Stomach (tissue), 9 donors: Measurements from ENCODE around the gene AK4. TPM values are rescaled to one million over a fixed set of nuclear protein-coding genes. Genes with fewer than 3 reads are reported as not detected.
"Not testable (repeated sequence)": the region's sequence is repeated elsewhere in the genome, so short reads cannot be mapped to it uniquely, and the experiment has no call there.

Experiments used
- DNase-seq, 2 donors: peaks; one replicate each; pipeline versions ENCODE4 v3.0.0 to v3.0.0-alpha.2; 2013 to 2019
- H3K27ac ChIP-seq, 5 donors: fragments of 200-600 bp in 4 of 5; sonication (generic) in 4 of 5; one replicate each; pipeline ENCODE4 v1.5.1; 2013 to 2019; ENCODE audit warnings: mild to moderate bottlenecking in 1 of 5, moderate library complexity in 1 of 5
- H3K27me3 ChIP-seq, 3 donors: fragments of 200-600 bp; sonication (generic); one replicate each; pipeline ENCODE4 v1.5.1; 2017 to 2019; ENCODE audit warnings: mixed run types in 1 of 3
- H3K36me3 ChIP-seq, 4 donors: fragments of 200-600 bp; sonication (generic); 1 replicate in 3 of 4; 2 replicates in 1 of 4; pipeline ENCODE4 v1.5.1; 2016 to 2019
- H3K4me1 ChIP-seq, 4 donors: fragments of 200-600 bp; sonication (generic); one replicate each; pipeline ENCODE4 v1.5.1; 2016 to 2019
- H3K4me3 ChIP-seq, 4 donors: fragments of 200-600 bp; sonication (generic) in 3 of 4; one replicate each; pipeline ENCODE4 v1.5.1; 2016 to 2019; ENCODE audit warnings: mild to moderate bottlenecking in 1 of 4
- H3K9me3 ChIP-seq, 4 donors: fragments of 200-600 bp; sonication (generic); one replicate each; pipeline ENCODE4 v1.5.1; 2016 to 2019
- EP300 ChIP-seq: sonication (generic); formaldehyde crosslinking; IDR thresholded peaks from one replicate; pipeline ENCODE4 v1.6.1; 2017; ENCODE audit warnings: antibody characterized with exemption
- POLR2A ChIP-seq, 4 donors: fragments of 450-650 bp; IDR thresholded peaks; one replicate each; pipeline ENCODE4 v1.6.1; 2016; ENCODE audit warnings: antibody characterized with exemption in 4 of 4, control low read depth in 2 of 4, mild to moderate bottlenecking in 1 of 4, moderate library complexity in 1 of 4
- POLR2AphosphoS5 ChIP-seq, 3 donors: sonication (generic); formaldehyde crosslinking; IDR thresholded peaks; one replicate each; pipeline ENCODE4 v1.6.1; 2016; ENCODE audit warnings: antibody characterized with exemption in 3 of 3
- WGBS, 5 donors: extraction: QIAGEN DNeasy Blood & Tissue Kit in 3 of 5; methylation state at CpG; one replicate each; pipeline versions ENCODE4 v1.1.5 to v1.1.7; 2013 to 2018; 5-methylcytosine and 5-hydroxymethylcytosine counted together
- intact Hi-C: fragments of 100-400 bp; cut with DNase I; formaldehyde crosslinking; loops from one replicate; pipeline ENCODE4 v1.15.1; 2023; ENCODE audit warnings: low total_unique reads
- polyA plus RNA-seq, 3 donors: library from polyadenylated mRNA; stranded (reverse); fragments of 200-250 nt; gene quantifications; one replicate each; pipeline ENCODE4 v1.2.3, GENCODE V29; 2013
- total RNA-seq, 5 donors: library from RNA; depleted of rRNA; stranded (reverse); fragments of >200 nt; gene quantifications; one replicate each; pipeline versions ENCODE4 v1.1.0 to v1.2.3, GENCODE V29; 2014 to 2016
- TF ChIP-seq, protein P1 (sequence below), 7 experiments: fragments of 450-650 bp in 4 of 7; fragments of 200-600 bp in 3 of 7; sonication (generic) in 3 of 7; IDR thresholded peaks; one replicate each; pipeline ENCODE4 v1.5.1; 2016 to 2019; ENCODE audit warnings: antibody characterized with exemption in 7 of 7, control low read depth in 2 of 7, mild to moderate bottlenecking in 1 of 7
- donor health status: healthy with polysubstance abuse.
- donor health status: Bipolar disorder and iron deficiency.
- donor health status: healthy.

The AK4 gene
- total and polyA plus RNA-seq, 8 donors: 9.4 to 108 (median 30.4) TPM

DNA sequence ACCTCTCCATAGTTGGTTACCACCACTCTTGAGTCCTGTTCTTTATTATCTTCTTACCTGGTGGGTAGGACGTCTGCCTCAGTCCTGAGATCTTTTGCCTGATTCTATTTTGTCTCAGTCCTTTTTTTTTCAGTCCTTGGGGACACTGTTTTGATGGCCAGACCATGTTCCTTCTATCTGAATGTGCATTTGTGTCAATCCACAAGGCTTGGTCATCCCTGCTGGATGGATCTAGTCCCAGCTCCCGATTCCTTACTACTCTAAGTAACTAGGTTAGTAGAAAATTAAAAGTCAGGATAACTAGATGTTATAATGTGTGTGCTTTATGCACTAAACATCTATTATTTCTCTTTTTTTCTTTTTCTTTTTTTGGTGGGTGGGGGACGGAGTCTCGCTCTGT lies 28.1 kb upstream of the AK4 start:
- Histone ChIP-seq H3K4me3 (no peak overlapping the region), H3K27ac (no peak overlapping the region), H3K27me3 (no peaks in the 10 kb centered on the region), H3K36me3 (no peaks in the 10 kb centered on the region), H3K4me1 (no peaks in the 10 kb centered on the region), H3K9me3 (no peaks in the 10 kb centered on the region)
- intact Hi-C loops: no loop called here
- 77 to 89% (median 84%) methylated on average over 4 of the region's 4 CpGs for WGBS, 5 donors
- DNase-seq: no peak
- TF ChIP-seq, protein P1, sequence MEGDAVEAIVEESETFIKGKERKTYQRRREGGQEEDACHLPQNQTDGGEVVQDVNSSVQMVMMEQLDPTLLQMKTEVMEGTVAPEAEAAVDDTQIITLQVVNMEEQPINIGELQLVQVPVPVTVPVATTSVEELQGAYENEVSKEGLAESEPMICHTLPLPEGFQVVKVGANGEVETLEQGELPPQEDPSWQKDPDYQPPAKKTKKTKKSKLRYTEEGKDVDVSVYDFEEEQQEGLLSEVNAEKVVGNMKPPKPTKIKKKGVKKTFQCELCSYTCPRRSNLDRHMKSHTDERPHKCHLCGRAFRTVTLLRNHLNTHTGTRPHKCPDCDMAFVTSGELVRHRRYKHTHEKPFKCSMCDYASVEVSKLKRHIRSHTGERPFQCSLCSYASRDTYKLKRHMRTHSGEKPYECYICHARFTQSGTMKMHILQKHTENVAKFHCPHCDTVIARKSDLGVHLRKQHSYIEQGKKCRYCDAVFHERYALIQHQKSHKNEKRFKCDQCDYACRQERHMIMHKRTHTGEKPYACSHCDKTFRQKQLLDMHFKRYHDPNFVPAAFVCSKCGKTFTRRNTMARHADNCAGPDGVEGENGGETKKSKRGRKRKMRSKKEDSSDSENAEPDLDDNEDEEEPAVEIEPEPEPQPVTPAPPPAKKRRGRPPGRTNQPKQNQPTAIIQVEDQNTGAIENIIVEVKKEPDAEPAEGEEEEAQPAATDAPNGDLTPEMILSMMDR (IDR thresholded peaks at IDR 0.05): no peak

DNA sequence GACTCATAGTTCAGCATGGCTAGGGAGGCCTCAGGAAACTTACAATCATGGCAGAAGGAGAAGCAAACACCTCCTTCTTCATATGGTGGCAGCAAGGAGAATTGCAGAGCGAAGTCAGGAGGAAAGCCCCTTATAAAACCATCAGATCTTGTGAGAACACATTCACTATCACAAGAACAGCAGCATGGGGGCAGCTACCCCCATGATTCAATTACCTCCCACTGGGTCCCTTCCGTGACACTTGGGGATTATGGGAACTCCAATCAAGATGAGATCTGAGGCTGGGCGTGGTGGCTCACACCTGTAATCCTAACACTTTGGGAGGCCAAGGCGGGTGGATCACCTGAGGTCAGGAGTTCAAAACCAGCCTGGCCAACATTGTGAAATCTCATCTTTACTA lies 18.9 kb upstream of the AK4 start:
- H3K27me3 ChIP-seq, H3K27ac ChIP-seq: not testable (repeated sequence)
- 91 to 98% (median 95%) methylated on average over 4 of the region's 4 CpGs for WGBS, 5 donors

DNA sequence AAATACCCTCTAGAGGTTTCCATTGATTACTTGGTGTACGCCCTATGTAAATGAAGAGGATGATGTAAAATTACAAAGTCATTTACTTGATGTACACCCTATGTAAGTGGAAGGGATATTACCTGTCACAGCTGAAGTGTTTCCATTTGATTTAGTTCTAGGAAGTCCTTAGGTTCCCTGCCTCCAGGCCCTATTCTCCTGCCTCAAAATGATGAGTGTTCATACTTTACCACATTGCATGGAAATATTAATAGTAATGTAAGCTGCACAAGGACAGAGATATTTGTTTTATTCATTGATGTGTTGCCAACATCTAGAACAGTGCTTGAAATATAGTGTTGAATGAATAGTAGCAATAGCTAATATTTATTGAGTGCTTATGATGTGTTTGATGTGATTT lies 9.5 kb upstream of the AK4 start:
- intact Hi-C loops: no loop called here
- TF ChIP-seq POLR2AphosphoS5 (IDR thresholded peaks at IDR 0.05): no peak
- TF ChIP-seq, protein P1 (IDR thresholded peaks at IDR 0.05): no peak
- no peak for TF ChIP-seq EP300
- TF ChIP-seq POLR2A (IDR thresholded peaks at IDR 0.05): no peak
- Histone ChIP-seq H3K27me3 (no peaks in the 10 kb centered on the region), H3K9me3 (no peaks in the 10 kb centered on the region), H3K27ac (no peak overlapping the region), H3K4me3 (no peak overlapping the region), H3K4me1 (peaks cover 0 to 11% (median 4%) of the 10 kb centered on the region in 4 donors), H3K36me3 (no peaks in the 10 kb centered on the region)
- DNase-seq: no peak
- WGBS, 5 donors: 89 to 100% (median 95%) methylated on average over 1 of the region's 1 CpG

More for the DNA sequence above, 18.9 kb upstream of the AK4 start:
- H3K9me3 ChIP-seq, DNase-seq, H3K4me1 ChIP-seq, intact Hi-C loops, H3K4me3 ChIP-seq, H3K36me3 ChIP-seq: not testable (repeated sequence)

DNA sequence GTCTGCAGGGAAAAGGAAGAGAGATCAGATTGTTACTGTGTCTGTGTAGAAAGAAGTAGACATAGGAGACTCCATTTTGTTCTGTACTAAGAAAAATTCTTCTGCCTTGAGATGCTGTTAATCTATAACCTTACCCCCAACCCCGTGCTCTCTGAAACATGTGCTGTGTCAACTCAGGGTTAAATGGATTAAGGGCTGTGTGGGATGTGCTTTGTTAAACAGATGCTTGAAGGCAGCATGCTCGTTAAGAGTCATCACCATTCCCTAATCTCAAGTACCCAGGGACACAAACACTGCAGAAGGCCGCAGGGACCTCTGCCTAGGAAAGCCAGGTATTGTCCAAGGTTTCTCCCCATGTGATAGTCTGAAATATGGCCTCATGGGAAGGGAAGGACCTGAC lies 8.2 kb upstream of the AK4 start:
- H3K27ac ChIP-seq, H3K4me3 ChIP-seq, H3K9me3 ChIP-seq, H3K36me3 ChIP-seq, H3K27me3 ChIP-seq, DNase-seq, intact Hi-C loops: not testable (repeated sequence)
- H3K4me1 ChIP-seq: peaks cover 0 to 11% (median 4%) of the 10 kb centered on the region in 4 donors
- 18 to 77% (median 71%) methylated on average over 1 to 3 of the region's 3 CpGs for WGBS, 5 donors

DNA sequence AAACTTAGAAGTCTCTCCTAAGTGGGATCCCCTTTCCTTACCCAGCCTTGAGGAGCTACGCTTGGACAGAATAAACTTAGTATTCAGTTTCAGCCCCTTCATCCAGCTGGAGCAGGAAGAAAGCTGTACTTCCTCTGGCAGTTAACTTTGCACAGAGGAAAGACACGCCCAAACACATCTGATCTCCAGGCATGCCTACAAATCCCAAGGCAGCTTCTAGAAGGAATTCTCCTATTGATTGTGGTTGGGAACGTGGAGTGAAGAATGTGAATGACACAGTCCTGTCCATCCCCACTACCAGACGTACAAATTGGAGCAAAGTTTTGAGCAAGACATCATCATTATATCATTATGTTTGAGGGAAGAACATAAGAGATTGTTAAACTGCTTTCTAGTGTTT lies 6.6 kb upstream of the AK4 start:
- Histone ChIP-seq H3K4me3 (no peak overlapping the region), H3K27ac (peak overlapping the region in 1 of 5 donors; percentile 28), H3K9me3 (no peaks in the 10 kb centered on the region), H3K4me1 (peaks cover 0 to 13% (median 4%) of the 10 kb centered on the region in 4 donors), H3K27me3 (peaks cover 0 to 9% (median 0%) of the 10 kb centered on the region in 3 donors), H3K36me3 (no peaks in the 10 kb centered on the region)
- no peak for TF ChIP-seq EP300
- TF ChIP-seq POLR2AphosphoS5 (IDR thresholded peaks at IDR 0.05): no peak
- no peak for TF ChIP-seq POLR2A (IDR thresholded peaks at IDR 0.05)
- TF ChIP-seq, protein P1 (IDR thresholded peaks at IDR 0.05): no peak
- intact Hi-C loops: no loop called here
- WGBS, 5 donors: 17 to 27% (median 23%) methylated on average over 4 of the region's 4 CpGs
- peak in 1 of 2 donors; percentile 72 for DNase-seq

DNA sequence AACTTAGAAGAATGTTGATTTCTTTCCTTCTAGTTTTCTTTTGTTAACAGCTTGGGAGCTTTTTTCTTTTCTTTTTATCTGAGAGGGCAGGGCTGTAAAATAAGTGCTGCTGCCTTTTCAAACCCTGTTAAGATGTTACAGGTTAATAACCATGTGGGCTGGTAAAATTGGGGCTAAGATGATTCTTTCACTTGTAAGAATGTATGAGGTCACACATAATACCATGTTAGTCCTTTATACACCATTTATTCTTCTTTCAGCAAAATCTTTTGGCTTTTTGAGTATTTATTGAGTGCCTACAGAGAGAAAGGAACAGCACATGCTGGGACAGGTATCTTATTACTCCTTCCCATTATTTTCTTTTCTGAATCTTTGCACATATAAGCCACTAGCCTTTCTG lies 6.1 kb upstream of the AK4 start:
- Histone ChIP-seq H3K4me1 (peaks cover 2 to 18% (median 9%) of the 10 kb centered on the region in 4 donors), H3K36me3 (no peaks in the 10 kb centered on the region), H3K27ac (peak overlapping the region in 1 of 5 donors; percentile 28), H3K4me3 (no peak overlapping the region), H3K9me3 (no peaks in the 10 kb centered on the region), H3K27me3 (peaks cover 0 to 14% (median 0%) of the 10 kb centered on the region in 3 donors)
- no peak for DNase-seq
- TF ChIP-seq EP300 (no peak), POLR2AphosphoS5 (IDR thresholded peaks at IDR 0.05) (no peak), POLR2A (IDR thresholded peaks at IDR 0.05) (no peak)
- TF ChIP-seq, protein P1 (IDR thresholded peaks at IDR 0.05): no peak
- intact Hi-C loops: no loop called here

DNA sequence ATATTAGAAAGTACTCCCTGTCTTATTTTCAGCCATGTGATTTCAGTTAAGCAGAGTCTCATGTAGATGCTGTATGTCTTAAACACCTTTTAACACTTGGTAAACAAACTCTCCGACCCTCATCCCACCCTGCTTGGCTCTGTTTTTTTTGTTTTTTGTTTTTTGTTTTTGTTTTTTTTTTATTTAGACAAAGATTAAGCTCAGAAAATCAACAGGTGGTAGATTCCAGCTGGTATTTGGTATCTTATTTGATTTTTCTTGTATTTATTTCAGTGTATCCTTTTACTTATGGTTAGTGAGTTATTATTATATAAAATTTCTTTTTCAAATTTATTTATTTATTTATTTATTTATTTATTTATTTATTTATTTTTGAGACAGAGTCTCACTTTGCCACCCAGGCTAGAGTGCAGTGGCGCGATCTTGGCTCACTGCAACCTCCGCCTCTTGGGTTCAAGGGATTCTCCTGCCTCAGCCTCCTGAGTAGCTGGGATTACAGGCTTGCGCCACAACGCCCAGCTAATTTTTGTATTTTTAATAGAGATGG lies 4.8 kb upstream of the AK4 start:
- intact Hi-C loops, H3K36me3 ChIP-seq, H3K9me3 ChIP-seq, H3K4me3 ChIP-seq, DNase-seq: not testable (repeated sequence)
- Histone ChIP-seq H3K27me3 (peaks cover 0 to 25% (median 0%) of the 10 kb centered on the region in 3 donors), H3K27ac (peak overlapping the region in 1 of 5 donors; percentile 44), H3K4me1 (peaks cover 7 to 24% (median 16%) of the 10 kb centered on the region in 4 donors)
- WGBS, 5 donors: 63 to 87% (median 75%) methylated on average over 6 of the region's 6 CpGs
